Measurements from ENCODE around the gene KRT36. TPM values are rescaled to one million over a fixed set of nuclear protein-coding genes. Genes with fewer than 3 reads are reported as not detected.

Gene KRT36
- total and polyA plus RNA-seq, 10 of the 15 experiments (the other 5 are each of a cell fraction or from before 2014, with no cell fraction given): not detected

DNA sequence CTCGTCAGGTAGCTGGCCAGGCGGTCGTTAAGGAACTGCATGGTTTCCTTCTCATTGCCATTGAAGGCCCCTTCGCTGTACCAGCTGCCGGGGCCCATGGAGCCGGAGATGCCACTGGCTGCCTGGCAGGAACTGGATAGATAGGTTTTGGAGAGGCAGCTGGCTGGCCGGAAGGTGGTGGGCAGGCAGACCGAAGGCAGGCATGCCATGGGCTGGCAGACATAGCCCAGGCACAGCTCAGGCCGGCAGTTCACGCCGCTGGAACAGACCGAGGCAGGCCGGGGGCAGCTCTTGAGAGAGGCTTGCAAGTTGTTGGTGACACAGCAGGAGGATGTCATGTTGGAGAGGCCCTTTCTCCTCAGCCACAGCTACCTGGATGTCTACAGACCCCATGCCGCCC is 22.7 kb downstream of the KRT36 start, which contains the start of gene KRT32:
Gene KRT32, minus strand, starts transcription at position 399 of the 400 bp plus-strand sequence. Its CDS starts 61 bp downstream, at position 338.
- no peaks in the 10 kb centered on the region for H3K36me3 ChIP-seq (ENCODE audit: control insufficient read depth in 2 of 2, insufficient read depth in 2 of 2, low read length in 1 of 2)
- SMC1A ChIA-PET (ENCODE audit: uncharacterized antibody, unreplicated experiment): no interaction called here
- no peak for TF ChIP-seq NFXL1 (IDR thresholded peaks at IDR 0.05; ENCODE audit: borderline replicate concordance)
- TF ChIP-seq, protein P1, sequence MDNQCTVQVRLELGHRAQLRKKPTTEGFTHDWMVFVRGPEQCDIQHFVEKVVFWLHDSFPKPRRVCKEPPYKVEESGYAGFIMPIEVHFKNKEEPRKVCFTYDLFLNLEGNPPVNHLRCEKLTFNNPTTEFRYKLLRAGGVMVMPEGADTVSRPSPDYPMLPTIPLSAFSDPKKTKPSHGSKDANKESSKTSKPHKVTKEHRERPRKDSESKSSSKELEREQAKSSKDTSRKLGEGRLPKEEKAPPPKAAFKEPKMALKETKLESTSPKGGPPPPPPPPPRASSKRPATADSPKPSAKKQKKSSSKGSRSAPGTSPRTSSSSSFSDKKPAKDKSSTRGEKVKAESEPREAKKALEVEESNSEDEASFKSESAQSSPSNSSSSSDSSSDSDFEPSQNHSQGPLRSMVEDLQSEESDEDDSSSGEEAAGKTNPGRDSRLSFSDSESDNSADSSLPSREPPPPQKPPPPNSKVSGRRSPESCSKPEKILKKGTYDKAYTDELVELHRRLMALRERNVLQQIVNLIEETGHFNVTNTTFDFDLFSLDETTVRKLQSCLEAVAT (IDR thresholded peaks at IDR 0.05): no peak
- TF ChIP-seq IRF4 (IDR thresholded peaks at IDR 0.05; ENCODE audit: low read depth, low read length): no peak
- TF ChIP-seq ZNF207 (IDR thresholded peaks at IDR 0.05; ENCODE audit: borderline replicate concordance): no peak
- TF ChIP-seq KAT2A (conservative IDR thresholded peaks at IDR 0.05; ENCODE audit: control insufficient read depth, low read depth, low read length): no peak
- no peak for TF ChIP-seq IKZF1 (conservative IDR thresholded peaks at IDR 0.05)
- TF ChIP-seq CREB1 (IDR thresholded peaks at IDR 0.05; ENCODE audit: low read depth): no peak
- TF ChIP-seq CBX3 (IDR thresholded peaks at IDR 0.05; ENCODE audit: borderline replicate concordance, low read depth): no peak
- no peaks in the 10 kb centered on the region for H3K4me1 ChIP-seq (ENCODE audit: control insufficient read depth, insufficient read depth, low read length)
- DNase-seq (ENCODE audit: low read depth, low spot score): no peak
- WGBS (ENCODE audit: insufficient coverage, insufficient replicate concordance, low lambda C conversion rate, missing lambda C conversion rate): 35% methylated on average over 14 of the region's 14 CpGs
- no TSS peak for BruUV-seq (replicated peaks)
- no peaks in the 10 kb centered on the region for H3K79me2 ChIP-seq (ENCODE audit: control insufficient read depth, insufficient read depth, low read length)
- POLR2A ChIA-PET: no interaction called here
- H3K27ac ChIP-seq (ENCODE audit: control insufficient read depth, insufficient read depth): no peak within 1 kb of the TSS
- no peaks in the 10 kb centered on the region; a peak in 2 of 4 replicates for H3K27me3 ChIP-seq (replicated peaks in 1 of 2; ENCODE audit: control insufficient read depth in 2 of 2, insufficient read depth in 2 of 2, low read length in 1 of 2)
- no peak within 1 kb of the TSS for H2AFZ ChIP-seq (ENCODE audit: control insufficient read depth, low read depth, low read length)
- RAD21 ChIA-PET (ENCODE audit: unreplicated experiment): no interaction called here
- no peaks in the 10 kb centered on the region for H3K9me3 ChIP-seq (replicated peaks; ENCODE audit: control insufficient read depth, insufficient read depth, low read length)
- no peak for FAIRE-seq
- intact Hi-C loops (cut with micrococcal nuclease; ENCODE audit: unreplicated experiment) (no loop called here), in situ Hi-C loops (cut with MboI) (no loop called here)
- CTCF ChIA-PET: interaction anchor here (0.6 to 1.3 kb wide), 3 partner anchors 11 to 629 kb away, joined by 3 read pairs; no protein-coding TSS in a partner anchor
- ATAC-seq: no peak
- H3K4me2 ChIP-seq (ENCODE audit: control insufficient read depth, insufficient read depth): no peak within 1 kb of the TSS
- no peak within 1 kb of the TSS for H3K4me3 ChIP-seq
- no peak within 1 kb of the TSS for H3K9ac ChIP-seq (ENCODE audit: control insufficient read depth, insufficient read depth, low read length)
- no peaks in the 10 kb centered on the region for H4K20me1 ChIP-seq (ENCODE audit: control insufficient read depth, insufficient read depth)
